ENCODE results near the gene HEMK1. TPM values are rescaled to one million over a fixed set of nuclear protein-coding genes. Genes with fewer than 3 reads are reported as not detected.

HEMK1 gene
- total RNA-seq, 2 experiments from 2014 or later = 19.3 to 27.4 TPM

- Histone ChIP-seq H3K9me3 (ENCODE audit: low read length) (no peaks in the 10 kb centered on the region), H3K4me2 (ENCODE audit: low read length) (no peak overlapping the region), H3K4me3 (ENCODE audit: low read depth, low read length, poor library complexity, severe bottlenecking) (no peak overlapping the region), H4K20me1 (ENCODE audit: insufficient read depth, low read length) (no peaks in the 10 kb centered on the region; the same call in 1 of the 2 replicates), H3K79me2 (ENCODE audit: insufficient read depth, low read depth, low read length) (no peaks in the 10 kb centered on the region), H3K27ac (ENCODE audit: low read depth, low read length, poor library complexity, severe bottlenecking) (no peak overlapping the region), H2AFZ (ENCODE audit: low read length) (no peak overlapping the region), H3K36me3 (ENCODE audit: insufficient read depth, low read length) (no peaks in the 10 kb centered on the region), H3K9me2 (ENCODE audit: insufficient read depth, low read length) (no peaks in the 10 kb centered on the region), H3K4me1 (ENCODE audit: insufficient read depth, low read length, poor library complexity, severe bottlenecking) (no peaks in the 10 kb centered on the region)
- ChIA-PET CTCF (ENCODE audit: unreplicated experiment) (no interaction called here), POLR2A (no interaction called here)
- TF ChIP-seq EZH2phosphoT487 (IDR thresholded peaks at IDR 0.05; ENCODE audit: borderline replicate concordance, low read depth, low read length) (no peak), CTCF (conservative IDR thresholded peaks at IDR 0.05; ENCODE audit: low read length) (no peak)
- no TSS peak for BruUV-seq (replicated peaks)
- intact Hi-C loops (cut with micrococcal nuclease; ENCODE audit: unreplicated experiment) = no loop called here
- no peak for DNase-seq (ENCODE audit: low spot score)
Observed at GRCh38 chr3:50530001-50530970, 39.0 kb upstream of the HEMK1 start.

GRCh38 chr3:50531201-50531600 is 38.1 kb upstream of the HEMK1 start:
- no peak for TF ChIP-seq EZH2phosphoT487 (IDR thresholded peaks at IDR 0.05; ENCODE audit: borderline replicate concordance, low read depth, low read length)
- TF ChIP-seq CTCF (conservative IDR thresholded peaks at IDR 0.05; ENCODE audit: low read length) = no peak
- Histone ChIP-seq H3K36me3 (ENCODE audit: insufficient read depth, low read length) (no peaks in the 10 kb centered on the region), H3K4me3 (ENCODE audit: low read depth, low read length, poor library complexity, severe bottlenecking) (no peak overlapping the region), H3K4me2 (ENCODE audit: low read length) (no peak overlapping the region), H3K4me1 (ENCODE audit: insufficient read depth, low read length, poor library complexity, severe bottlenecking) (no peaks in the 10 kb centered on the region), H3K9me3 (ENCODE audit: low read length) (no peaks in the 10 kb centered on the region), H2AFZ (ENCODE audit: low read length) (no peak overlapping the region), H3K27ac (ENCODE audit: low read depth, low read length, poor library complexity, severe bottlenecking) (no peak overlapping the region), H3K9me2 (ENCODE audit: insufficient read depth, low read length) (no peaks in the 10 kb centered on the region), H4K20me1 (ENCODE audit: insufficient read depth, low read length) (no peaks in the 10 kb centered on the region; the same call in 1 of the 2 replicates), H3K79me2 (ENCODE audit: insufficient read depth, low read depth, low read length) (no peaks in the 10 kb centered on the region)
- ChIA-PET POLR2A (no interaction called here), CTCF (ENCODE audit: unreplicated experiment) (no interaction called here)
- BruUV-seq (replicated peaks) = no TSS peak
- no peak for DNase-seq (ENCODE audit: low spot score)
- intact Hi-C loops (cut with micrococcal nuclease; ENCODE audit: unreplicated experiment) = no loop called here
